Skeletal muscle tissue (tissue), 4 donors: ENCODE results near the gene DIP2C. TPM values are rescaled to one million over a fixed set of nuclear protein-coding genes. Genes with fewer than 3 reads are reported as not detected.

Experiments
- H3K27ac ChIP-seq: one replicate; pipeline ENCODE4 v1.7.0; 2013; ENCODE audit warnings: mild to moderate bottlenecking, low read depth, low read length, inconsistent platforms
- H3K27me3 ChIP-seq, 3 donors: one replicate each; pipeline ENCODE4 v1.7.0; 2013; ENCODE audit warnings: low read length in 3 of 3; ENCODE audit not compliant: control insufficient read depth in 3 of 3, insufficient read depth in 3 of 3
- H3K36me3 ChIP-seq, 3 donors: one replicate each; pipeline ENCODE4 v1.7.0; 2013; ENCODE audit warnings: low read length in 3 of 3; ENCODE audit not compliant: control insufficient read depth in 3 of 3, insufficient read depth in 3 of 3
- H3K4me1 ChIP-seq, 3 donors: one replicate each; pipeline ENCODE4 v1.7.0; 2013; ENCODE audit warnings: low read length in 3 of 3, mild to moderate bottlenecking in 3 of 3; ENCODE audit not compliant: control insufficient read depth in 3 of 3, insufficient read depth in 3 of 3
- H3K4me3 ChIP-seq, 3 donors: one replicate each; pipeline ENCODE4 v1.7.0; 2013; ENCODE audit warnings: low read length in 3 of 3
- H3K9ac ChIP-seq, 3 donors: one replicate each; pipeline ENCODE4 v1.7.0; 2013; ENCODE audit warnings: low read length in 3 of 3, mild to moderate bottlenecking in 3 of 3, moderate library complexity in 2 of 3, low read depth in 1 of 3
- H3K9me3 ChIP-seq, 3 donors: one replicate each; pipeline ENCODE4 v1.7.0; 2013; ENCODE audit warnings: low read length in 3 of 3; ENCODE audit not compliant: control insufficient read depth in 3 of 3
- total RNA-seq: library from RNA; depleted of rRNA; stranded (reverse); fragments of >200 nt; gene quantifications from one replicate; pipeline ENCODE4 v1.2.3, GENCODE V29; 2014
- donor health status: Osteomylitis.

The DIP2C gene
- total RNA-seq, 1 donor from 2014 or later = 18.8 TPM

DNA sequence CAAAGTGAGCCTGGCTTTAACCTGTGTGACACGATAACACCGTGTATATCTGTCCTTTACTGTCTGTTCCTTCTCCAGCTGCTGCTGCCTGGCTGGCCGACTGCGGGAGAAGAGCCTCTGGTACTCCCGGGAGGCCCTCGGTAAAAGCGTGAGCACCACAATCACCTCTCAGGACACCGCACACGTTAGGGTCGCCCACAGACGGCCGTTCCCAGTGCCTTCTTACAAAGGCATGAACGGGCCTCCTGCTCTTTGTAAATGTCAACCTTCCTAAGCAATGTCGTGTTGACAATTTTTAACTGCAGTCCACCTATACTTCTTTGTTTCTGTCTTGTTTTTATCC is 177.6 kb downstream of the DIP2C start:
- Histone ChIP-seq H3K4me1 (peaks cover 20 to 39% (median 34%) of the 10 kb centered on the region in 3 donors), H3K27me3 (no peaks in the 10 kb centered on the region), H3K27ac (peak overlapping the region; percentile 41), H3K9ac (peak overlapping the region in 1 of 3 donors; percentile 62), H3K9me3 (no peaks in the 10 kb centered on the region), H3K4me3 (no peak overlapping the region), H3K36me3 (peaks cover 0 to 4% (median 2%) of the 10 kb centered on the region in 3 donors)

- peak overlapping the region; percentile 64 for H3K27ac ChIP-seq
- H3K9ac ChIP-seq = peak overlapping the region; percentile 8 to 62 (median 17)
- peaks cover 20 to 39% (median 34%) of the 10 kb centered on the region in 3 donors for H3K4me1 ChIP-seq
- H3K9me3 ChIP-seq = no peaks in the 10 kb centered on the region
- peaks cover 0 to 4% (median 4%) of the 10 kb centered on the region in 3 donors for H3K36me3 ChIP-seq
- H3K27me3 ChIP-seq = no peaks in the 10 kb centered on the region
- H3K4me3 ChIP-seq = peak overlapping the region; percentile 1 to 41 (median 36)
These were observed 178.2 kb downstream of the DIP2C start for GRCh38 chr10:511101-511848.

DNA sequence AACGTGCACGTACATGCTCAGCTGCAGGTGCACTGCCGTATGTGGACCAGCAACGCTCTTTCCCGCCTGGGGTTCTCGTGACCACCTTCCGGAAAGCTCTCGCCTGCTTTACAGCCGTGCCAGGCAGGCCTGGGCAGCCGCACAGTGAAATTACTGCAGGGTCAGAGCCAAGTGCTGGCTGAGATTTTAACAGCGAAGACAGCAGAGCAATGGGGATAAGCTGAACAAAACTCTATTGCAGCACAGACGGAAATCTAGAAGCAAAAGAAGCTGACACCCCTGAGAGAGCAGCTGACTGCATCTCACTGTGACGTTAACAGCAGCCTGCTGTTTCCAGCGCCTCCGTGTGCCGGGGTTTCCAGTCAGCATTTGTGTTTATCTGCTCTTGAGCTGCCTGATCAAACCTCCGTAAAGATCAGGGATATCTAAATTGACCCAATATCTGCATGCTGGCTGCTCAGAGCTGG is 179.0 kb downstream of the DIP2C start:
- peaks cover 20 to 39% (median 34%) of the 10 kb centered on the region in 3 donors for H3K4me1 ChIP-seq
- H3K27me3 ChIP-seq = no peaks in the 10 kb centered on the region
- H3K4me3 ChIP-seq = peak overlapping the region; percentile 11 to 41 (median 36)
- H3K9me3 ChIP-seq = no peaks in the 10 kb centered on the region
- H3K27ac ChIP-seq = peak overlapping the region; percentile 64
- peak overlapping the region; percentile 17 to 58 (median 23) for H3K9ac ChIP-seq
- peaks cover 0 to 4% (median 2%) of the 10 kb centered on the region in 3 donors for H3K36me3 ChIP-seq

DNA sequence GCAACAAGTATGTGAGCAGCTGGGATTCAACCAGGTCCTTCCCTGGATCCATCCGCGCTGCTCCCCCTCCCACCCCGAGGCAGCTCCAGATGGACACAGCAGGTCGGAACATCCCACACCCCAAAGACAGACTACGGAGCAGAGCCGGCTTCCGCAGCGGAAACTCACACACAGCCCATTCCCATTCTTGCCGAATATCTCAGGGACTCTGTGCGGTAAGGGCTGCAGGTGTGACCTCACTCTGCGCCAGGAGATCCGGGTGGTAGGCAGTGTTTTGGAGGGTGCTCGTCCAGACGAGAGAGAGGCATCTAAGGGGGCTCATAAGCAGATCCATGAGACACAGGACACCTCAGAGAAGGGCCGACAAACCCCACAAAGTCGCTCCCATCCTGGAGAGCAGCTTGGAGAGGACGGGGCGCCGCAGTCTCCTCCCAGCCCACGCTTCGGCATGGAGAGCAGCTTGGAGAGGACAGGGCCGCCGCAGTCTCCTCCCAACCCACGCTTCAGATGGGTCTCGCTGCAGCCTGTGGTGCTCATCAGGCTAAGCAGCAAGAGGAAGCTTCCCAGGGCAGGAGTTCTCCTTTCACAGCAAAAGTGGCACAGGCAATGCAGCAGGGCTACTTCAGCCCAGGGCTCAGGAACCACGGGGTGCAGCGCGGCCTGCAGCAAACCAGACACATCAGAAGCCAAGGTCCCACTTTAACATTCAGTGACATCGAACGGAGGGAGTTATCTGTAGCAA is 179.9 kb downstream of the DIP2C start:
- peaks cover 20 to 38% (median 33%) of the 10 kb centered on the region in 3 donors for H3K4me1 ChIP-seq
- peak overlapping the region in 1 of 3 donors; percentile 41 for H3K4me3 ChIP-seq
- no peaks in the 10 kb centered on the region for H3K9me3 ChIP-seq
- no peaks in the 10 kb centered on the region for H3K27me3 ChIP-seq
- peaks cover 0 to 4% (median 2%) of the 10 kb centered on the region in 3 donors for H3K36me3 ChIP-seq
- H3K27ac ChIP-seq = peak overlapping the region; percentile 64
- H3K9ac ChIP-seq = peak overlapping the region in 1 of 3 donors; percentile 58

DNA sequence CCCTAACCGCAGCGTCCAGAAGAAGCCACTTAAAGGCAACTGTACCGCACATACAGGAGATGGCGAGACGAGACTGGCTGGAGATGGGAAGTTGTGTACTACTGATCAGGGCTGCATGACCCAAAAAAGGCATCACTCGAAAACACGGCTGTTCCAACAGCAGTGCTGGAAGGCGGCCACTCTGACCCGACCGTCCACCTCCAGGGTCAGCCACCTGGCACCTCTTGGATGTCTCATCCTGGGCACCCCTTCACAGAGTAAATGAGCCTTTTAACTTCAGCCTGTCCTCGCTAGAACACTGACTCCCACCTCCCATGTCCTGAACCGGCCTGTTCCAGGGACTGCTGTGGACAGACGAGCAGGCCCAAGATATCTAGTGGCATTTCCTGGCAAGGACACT is 180.7 kb downstream of the DIP2C start:
- no peak overlapping the region for H3K9ac ChIP-seq
- H3K27ac ChIP-seq = no peak overlapping the region
- no peaks in the 10 kb centered on the region for H3K27me3 ChIP-seq
- no peak overlapping the region for H3K4me3 ChIP-seq
- no peaks in the 10 kb centered on the region for H3K9me3 ChIP-seq
- H3K36me3 ChIP-seq = peaks cover 0 to 4% (median 2%) of the 10 kb centered on the region in 3 donors
- H3K4me1 ChIP-seq = peaks cover 20 to 35% (median 25%) of the 10 kb centered on the region in 3 donors

DNA sequence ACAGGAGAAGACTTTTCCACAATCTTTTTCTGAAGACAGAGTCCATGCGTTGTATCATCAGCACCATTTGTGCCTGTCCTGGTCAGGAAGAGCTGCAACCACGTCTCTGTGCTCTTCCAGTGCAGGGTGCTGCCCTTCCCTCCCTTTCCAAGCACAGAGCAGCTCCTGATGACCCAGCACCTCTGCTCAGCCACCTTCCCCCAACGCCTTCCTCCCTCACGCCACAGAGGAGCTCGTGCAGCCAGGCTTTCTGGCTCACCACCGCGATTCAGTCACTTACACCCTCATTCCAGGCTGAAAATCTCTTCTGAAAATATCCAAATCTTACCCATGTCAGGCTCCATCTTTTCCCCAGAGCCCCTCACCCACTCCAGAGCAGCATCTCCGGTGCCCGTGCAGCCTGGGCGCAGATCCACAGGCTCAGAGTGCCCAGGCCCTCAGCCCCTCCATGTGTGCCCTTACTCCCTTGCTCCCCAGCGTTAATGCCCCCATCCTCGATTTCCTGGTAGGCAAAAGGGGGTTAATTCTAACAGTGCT is 181.5 kb downstream of the DIP2C start:
- no peak overlapping the region for H3K9ac ChIP-seq
- peaks cover 20 to 34% (median 24%) of the 10 kb centered on the region in 3 donors for H3K4me1 ChIP-seq
- no peak overlapping the region for H3K4me3 ChIP-seq
- H3K9me3 ChIP-seq = no peaks in the 10 kb centered on the region
- H3K36me3 ChIP-seq = peaks cover 0 to 4% (median 2%) of the 10 kb centered on the region in 3 donors
- H3K27ac ChIP-seq = no peak overlapping the region
- H3K27me3 ChIP-seq = no peaks in the 10 kb centered on the region

- Histone ChIP-seq H3K4me3 (no peak overlapping the region), H3K27me3 (no peaks in the 10 kb centered on the region), H3K4me1 (peaks cover 20 to 34% (median 24%) of the 10 kb centered on the region in 3 donors), H3K36me3 (peaks cover 0 to 4% (median 2%) of the 10 kb centered on the region in 3 donors), H3K9me3 (no peaks in the 10 kb centered on the region), H3K27ac (no peak overlapping the region), H3K9ac (no peak overlapping the region)
These were observed 182.1 kb downstream of the DIP2C start for GRCh38 chr10:507355-507699.

DNA sequence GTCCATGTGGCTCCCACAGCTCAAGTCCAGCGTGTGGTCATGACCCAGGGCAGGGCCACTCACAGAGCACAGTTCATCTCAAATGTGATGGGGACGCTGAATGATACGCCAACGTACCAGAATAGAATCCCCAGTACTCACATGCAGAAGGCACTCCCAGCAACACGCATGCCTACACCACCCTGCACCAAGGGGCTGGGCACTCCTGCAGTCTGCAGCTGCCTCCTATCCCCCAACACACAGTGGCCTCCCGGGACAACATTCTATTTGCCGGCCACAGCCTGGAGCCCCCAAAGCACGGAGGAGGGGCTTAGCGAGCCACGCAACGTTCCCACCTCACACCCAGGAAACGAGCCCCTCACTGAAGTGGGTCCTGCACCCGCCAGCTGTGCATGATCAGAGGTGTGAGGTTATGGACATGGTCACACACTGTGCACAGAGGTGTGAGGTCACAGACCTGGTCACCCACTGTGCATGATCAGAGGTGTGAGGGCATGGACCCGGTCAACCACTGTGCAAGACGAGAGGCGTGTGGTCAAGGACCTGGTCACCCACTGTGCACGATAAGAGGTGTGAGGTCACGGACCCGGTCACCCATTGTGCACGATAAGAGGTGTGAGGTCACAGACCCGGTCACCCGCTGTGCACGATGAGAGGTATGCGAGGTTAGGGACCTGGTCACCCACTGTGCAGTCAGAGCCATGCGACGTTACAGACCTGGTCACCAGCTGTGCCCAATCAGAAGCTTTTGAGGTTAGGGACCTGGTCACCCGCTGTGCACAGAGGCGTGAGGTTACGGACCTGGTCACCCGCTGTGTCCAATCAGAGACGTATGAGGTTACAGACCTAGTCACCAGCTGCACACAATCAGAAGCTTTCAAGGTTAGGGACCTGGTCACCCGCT is 182.8 kb downstream of the DIP2C start:
- no peaks in the 10 kb centered on the region for H3K9me3 ChIP-seq
- peaks cover 0 to 4% (median 2%) of the 10 kb centered on the region in 3 donors for H3K36me3 ChIP-seq
- no peak overlapping the region for H3K4me3 ChIP-seq
- H3K9ac ChIP-seq = peak overlapping the region in 1 of 3 donors; percentile 25
- H3K4me1 ChIP-seq = peaks cover 20 to 34% (median 24%) of the 10 kb centered on the region in 3 donors
- no peak overlapping the region for H3K27ac ChIP-seq
- H3K27me3 ChIP-seq = no peaks in the 10 kb centered on the region

DNA sequence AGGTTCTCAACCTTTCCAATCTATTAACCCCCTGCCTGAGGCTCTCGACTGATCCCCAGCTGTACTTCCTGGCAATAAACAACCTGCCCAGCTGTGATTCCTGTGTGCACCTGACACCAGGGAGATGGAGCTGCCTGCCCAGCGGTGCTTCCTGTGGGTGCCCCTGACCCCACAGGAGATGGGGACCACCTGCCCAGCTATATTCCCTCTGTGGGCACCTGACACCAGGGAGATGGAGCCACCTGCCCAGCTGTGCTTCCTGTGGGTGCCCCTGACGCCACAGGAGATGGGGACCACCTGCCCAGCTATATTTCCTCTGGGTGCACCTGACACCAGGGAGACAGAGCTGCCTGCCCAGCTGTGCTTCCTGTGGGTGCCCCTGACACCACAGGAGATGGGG is 184.0 kb downstream of the DIP2C start:
- Histone ChIP-seq H3K9ac (no peak overlapping the region), H3K36me3 (peaks cover 0 to 4% (median 2%) of the 10 kb centered on the region in 3 donors), H3K27ac (no peak overlapping the region), H3K4me3 (no peak overlapping the region), H3K9me3 (no peaks in the 10 kb centered on the region), H3K27me3 (no peaks in the 10 kb centered on the region), H3K4me1 (peaks cover 8 to 32% (median 15%) of the 10 kb centered on the region in 3 donors)
